ENCODE measurements around the gene PIGA. TPM values are rescaled to one million over a fixed set of nuclear protein-coding genes. Genes with fewer than 3 reads are reported as not detected.
"Not testable (repeated sequence)": the region's sequence is repeated elsewhere in the genome, so short reads cannot be mapped to it uniquely, and the experiment has no call there.

Gene PIGA
- total and polyA plus RNA-seq, 3 experiments from 2014 or later: 5.6 to 23.8 (median 21.7) TPM

- Histone ChIP-seq H3K4me1 (ENCODE audit: insufficient read depth, low read length) (no peaks in the 10 kb centered on the region), H3K27me3 (ENCODE audit: insufficient read depth, low read length, poor library complexity, severe bottlenecking) (no peaks in the 10 kb centered on the region), H3K36me3 (ENCODE audit: insufficient read depth, low read length) (peaks cover 1% of the 10 kb centered on the region), H3K27ac (ENCODE audit: low read depth, low read length) (no peak overlapping the region), H3K4me3 (ENCODE audit: low read length) (no peak overlapping the region), H3K9me3 (ENCODE audit: low read length) (no peaks in the 10 kb centered on the region)
- ChIA-PET POLR2A (no interaction called here), CTCF (no interaction called here)
- no peaks in the 10 kb centered on the region for H3K9me3 Mint-ChIP-seq
- peaks cover 0 to 43% (median 3%) of the 10 kb centered on the region in 3 donors for H3K36me3 Mint-ChIP-seq
- no peaks in the 10 kb centered on the region for H3K4me1 Mint-ChIP-seq
- H3K27me3 Mint-ChIP-seq: peaks cover 0 to 3% of the 10 kb centered on the region in 2 donors
- DNase-seq: no peak
- no peak overlapping the region for H3K4me3 Mint-ChIP-seq
- no peak overlapping the region for H3K27ac Mint-ChIP-seq
Observed at GRCh38 chrX:15319075-15319474, 16.2 kb downstream of the PIGA start.

DNA sequence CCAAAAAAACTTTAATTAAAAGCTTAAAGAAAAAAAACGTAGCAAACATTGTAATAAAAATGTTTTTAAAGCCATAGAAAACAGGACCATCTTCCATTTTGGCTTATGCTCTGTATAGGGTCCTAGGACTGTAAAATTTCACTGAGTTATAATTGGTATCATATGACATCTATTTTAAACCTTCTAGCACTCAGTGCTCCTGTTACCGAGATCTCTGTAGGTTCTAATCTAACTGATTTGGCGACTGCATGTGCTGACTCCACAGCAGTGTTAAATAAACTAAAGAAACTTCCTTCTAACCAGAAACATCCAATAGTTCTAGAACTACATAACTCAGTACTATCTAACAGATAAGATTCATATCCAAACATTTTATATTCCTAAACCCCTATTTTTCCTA lies 19.8 kb downstream of the PIGA start, which contains the start of gene ASB11:
ASB11 (minus strand) TSS at position 132 of the 400 bp plus-strand sequence; CDS start at position 97, 35 bp downstream.
- Mint-ChIP-seq H3K27me3 (peaks cover 0 to 6% of the 10 kb centered on the region in 2 donors), H3K27ac (no peak within 1 kb of the TSS), H3K9me3 (no peaks in the 10 kb centered on the region), H3K36me3 (peaks cover 0 to 11% (median 1%) of the 10 kb centered on the region in 3 donors), H3K4me1 (no peaks in the 10 kb centered on the region), H3K4me3 (no peak within 1 kb of the TSS)
- H3K27ac ChIP-seq (ENCODE audit: low read depth, low read length): no peak within 1 kb of the TSS
- H3K4me1 ChIP-seq (ENCODE audit: insufficient read depth, low read length): no peaks in the 10 kb centered on the region
- DNase-seq: no peak
- no peaks in the 10 kb centered on the region for H3K27me3 ChIP-seq (ENCODE audit: insufficient read depth, low read length, poor library complexity, severe bottlenecking)
- CTCF ChIA-PET: no interaction called here
- no peaks in the 10 kb centered on the region for H3K36me3 ChIP-seq (ENCODE audit: insufficient read depth, low read length)
- H3K9me3 ChIP-seq (ENCODE audit: low read length): no peaks in the 10 kb centered on the region
- H3K4me3 ChIP-seq (ENCODE audit: low read length): no peak within 1 kb of the TSS
- POLR2A ChIA-PET: no interaction called here

DNA sequence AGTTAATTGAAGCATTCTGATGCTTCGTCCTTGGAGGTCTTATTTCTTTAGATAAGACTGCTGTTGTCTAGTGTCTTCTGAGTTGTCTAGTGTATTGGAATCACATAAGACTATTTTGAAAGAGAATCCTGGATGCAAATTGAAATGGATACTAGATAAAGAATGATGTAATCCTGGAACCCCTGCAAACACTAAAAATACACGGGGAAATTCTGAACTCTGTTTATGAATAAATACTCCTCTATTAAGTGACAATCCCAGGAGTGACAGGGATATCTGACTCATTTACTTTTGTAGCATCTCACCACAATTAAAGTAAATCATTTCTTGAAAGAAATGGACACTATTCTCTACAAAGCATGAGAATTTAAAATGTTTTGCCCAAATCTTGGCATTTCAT lies 20.9 kb downstream of the PIGA start:
- Histone ChIP-seq H3K4me3 (ENCODE audit: low read length) (no peak overlapping the region), H3K4me1 (ENCODE audit: insufficient read depth, low read length) (no peaks in the 10 kb centered on the region), H3K36me3 (ENCODE audit: insufficient read depth, low read length) (no peaks in the 10 kb centered on the region), H3K27ac (ENCODE audit: low read depth, low read length) (no peak overlapping the region), H3K9me3 (ENCODE audit: low read length) (no peaks in the 10 kb centered on the region), H3K27me3 (ENCODE audit: insufficient read depth, low read length, poor library complexity, severe bottlenecking) (no peaks in the 10 kb centered on the region)
- H3K4me3 Mint-ChIP-seq: no peak overlapping the region
- no peaks in the 10 kb centered on the region for H3K4me1 Mint-ChIP-seq
- no peak overlapping the region for H3K27ac Mint-ChIP-seq
- ChIA-PET POLR2A (no interaction called here), CTCF (no interaction called here)
- H3K9me3 Mint-ChIP-seq: no peaks in the 10 kb centered on the region
- no peak for DNase-seq
- peaks cover 0 to 7% (median 1%) of the 10 kb centered on the region in 3 donors for H3K36me3 Mint-ChIP-seq
- H3K27me3 Mint-ChIP-seq: peaks cover 0 to 3% of the 10 kb centered on the region in 2 donors

DNA sequence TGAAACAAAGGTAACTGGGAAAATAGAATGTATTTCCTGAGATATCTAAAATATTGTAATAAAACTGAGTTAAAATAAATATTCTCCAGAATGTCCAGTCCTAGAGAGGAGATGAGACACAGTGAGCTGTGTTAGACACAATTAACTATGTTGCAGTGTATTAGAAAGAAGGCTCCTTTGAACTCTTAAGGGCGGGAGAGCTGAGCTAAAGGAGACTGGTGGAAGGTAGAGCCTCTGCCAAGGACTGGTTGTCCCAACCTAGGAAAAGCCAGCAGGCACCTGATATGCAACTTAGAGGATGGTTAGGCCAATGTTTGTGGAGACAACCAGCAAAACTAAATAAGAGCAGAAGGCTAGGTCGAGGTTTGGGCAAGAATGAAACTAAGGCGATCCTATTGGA lies 24.2 kb downstream of the PIGA start:
- Mint-ChIP-seq H3K27me3 (peaks cover under 1 to 3% of the 10 kb centered on the region in 2 donors), H3K4me3 (no peak overlapping the region), H3K4me1 (no peaks in the 10 kb centered on the region), H3K27ac (no peak overlapping the region), H3K36me3 (no peaks in the 10 kb centered on the region), H3K9me3 (no peaks in the 10 kb centered on the region)
- Histone ChIP-seq H3K4me1 (ENCODE audit: insufficient read depth, low read length) (no peaks in the 10 kb centered on the region), H3K4me3 (ENCODE audit: low read length) (no peak overlapping the region), H3K36me3 (ENCODE audit: insufficient read depth, low read length) (no peaks in the 10 kb centered on the region), H3K9me3 (ENCODE audit: low read length) (no peaks in the 10 kb centered on the region), H3K27ac (ENCODE audit: low read depth, low read length) (no peak overlapping the region), H3K27me3 (ENCODE audit: insufficient read depth, low read length, poor library complexity, severe bottlenecking) (no peaks in the 10 kb centered on the region)
- ChIA-PET CTCF (interaction anchor here (1.0 kb wide), 1 partner anchor 15 kb away, joined by 3 read pairs; no protein-coding TSS in a partner anchor), POLR2A (no interaction called here)
- DNase-seq: no peak

DNA sequence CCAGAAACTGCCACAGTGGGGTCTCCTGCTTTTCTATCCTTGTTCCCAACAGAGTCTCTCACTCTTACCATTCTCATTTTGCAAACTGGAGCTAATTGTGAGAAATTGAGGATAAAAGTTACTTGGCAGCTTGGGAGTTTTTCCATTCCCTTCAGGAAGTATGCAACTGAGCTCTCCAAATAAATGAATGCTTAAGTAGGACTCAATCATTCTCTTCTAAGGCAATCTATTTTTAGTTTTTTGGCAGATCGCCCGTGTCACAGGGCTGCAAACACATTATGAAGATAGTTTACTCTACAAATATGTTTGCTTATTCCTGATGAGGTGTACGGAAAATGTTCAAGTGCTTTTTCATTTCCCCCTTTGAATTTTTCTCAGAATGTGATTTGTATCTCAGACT lies 25.2 kb downstream of the PIGA start:
- Mint-ChIP-seq H3K36me3 (no peaks in the 10 kb centered on the region), H3K9me3 (no peaks in the 10 kb centered on the region), H3K27me3 (peaks cover 4 to 8% of the 10 kb centered on the region in 2 donors), H3K27ac (no peak overlapping the region), H3K4me3 (no peak overlapping the region), H3K4me1 (no peaks in the 10 kb centered on the region)
- POLR2A ChIA-PET: no interaction called here
- no peaks in the 10 kb centered on the region for H3K36me3 ChIP-seq (ENCODE audit: insufficient read depth, low read length)
- no peaks in the 10 kb centered on the region for H3K9me3 ChIP-seq (ENCODE audit: low read length)
- no peaks in the 10 kb centered on the region for H3K27me3 ChIP-seq (ENCODE audit: insufficient read depth, low read length, poor library complexity, severe bottlenecking)
- CTCF ChIA-PET: interaction anchor here (1.6 kb wide), 1 partner anchor 10 kb away, joined by 3 read pairs; no protein-coding TSS in a partner anchor
- DNase-seq: no peak
- no peak overlapping the region for H3K4me3 ChIP-seq (ENCODE audit: low read length)
- H3K27ac ChIP-seq (ENCODE audit: low read depth, low read length): no peak overlapping the region
- H3K4me1 ChIP-seq (ENCODE audit: insufficient read depth, low read length): no peaks in the 10 kb centered on the region

GRCh38 chrX:15305899-15306298 lies 29.4 kb downstream of the PIGA start:
- H3K4me3 ChIP-seq (ENCODE audit: low read length); H3K27me3 Mint-ChIP-seq; H3K27ac Mint-ChIP-seq; H3K9me3 ChIP-seq (ENCODE audit: low read length); H3K4me1 Mint-ChIP-seq; H3K27ac ChIP-seq (ENCODE audit: low read depth, low read length); H3K36me3 Mint-ChIP-seq; H3K27me3 ChIP-seq (ENCODE audit: insufficient read depth, low read length, poor library complexity, severe bottlenecking); CTCF ChIA-PET; H3K9me3 Mint-ChIP-seq; H3K36me3 ChIP-seq (ENCODE audit: insufficient read depth, low read length); H3K4me1 ChIP-seq (ENCODE audit: insufficient read depth, low read length); DNase-seq; H3K4me3 Mint-ChIP-seq; POLR2A ChIA-PET: not testable (repeated sequence)

DNA sequence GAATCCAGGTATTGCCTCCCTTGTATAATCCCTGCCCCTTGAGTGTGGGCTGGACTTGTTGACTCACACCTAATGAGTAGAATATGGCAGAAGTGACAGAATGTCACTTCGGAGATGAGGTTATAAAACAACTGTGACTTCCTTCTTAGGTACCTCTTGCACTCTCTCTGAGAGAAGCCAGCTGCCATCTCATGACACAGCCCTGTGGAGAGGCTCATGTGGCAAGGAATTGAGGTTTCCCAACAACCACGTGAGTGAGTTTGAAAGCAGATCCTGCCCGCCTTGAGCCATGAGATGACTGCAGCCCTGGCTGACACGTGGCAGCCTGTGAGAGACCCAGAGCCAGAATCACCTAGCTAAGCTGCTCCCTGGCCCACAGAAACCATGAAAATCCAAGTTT lies 33.4 kb downstream of the PIGA start:
- Histone ChIP-seq H3K9me3 (ENCODE audit: low read length) (no peaks in the 10 kb centered on the region), H3K4me3 (ENCODE audit: low read length) (no peak overlapping the region), H3K4me1 (ENCODE audit: insufficient read depth, low read length) (no peaks in the 10 kb centered on the region), H3K27ac (ENCODE audit: low read depth, low read length) (no peak overlapping the region), H3K27me3 (ENCODE audit: insufficient read depth, low read length, poor library complexity, severe bottlenecking) (no peaks in the 10 kb centered on the region), H3K36me3 (ENCODE audit: insufficient read depth, low read length) (no peaks in the 10 kb centered on the region)
- Mint-ChIP-seq H3K4me3 (no peak overlapping the region), H3K4me1 (peaks cover 0 to 5% (median 5%) of the 10 kb centered on the region in 3 donors), H3K27me3 (peaks cover 4 to 10% of the 10 kb centered on the region in 2 donors), H3K9me3 (no peaks in the 10 kb centered on the region), H3K27ac (peak overlapping the region in 1 of 8 donors; percentile 21), H3K36me3 (no peaks in the 10 kb centered on the region)
- ChIA-PET CTCF (no interaction called here), POLR2A (no interaction called here)
- DNase-seq: no peak

GRCh38 chrX:15299941-15300851 lies 35.1 kb downstream of the PIGA start:
- no peak overlapping the region for H3K27ac ChIP-seq (ENCODE audit: low read depth, low read length)
- Mint-ChIP-seq H3K4me1 (peaks cover 0 to 5% (median 5%) of the 10 kb centered on the region in 3 donors), H3K27me3 (peaks cover 0 to 8% of the 10 kb centered on the region in 2 donors), H3K4me3 (no peak overlapping the region), H3K36me3 (no peaks in the 10 kb centered on the region), H3K9me3 (no peaks in the 10 kb centered on the region), H3K27ac (no peak overlapping the region)
- H3K4me3 ChIP-seq (ENCODE audit: low read length): no peak overlapping the region
- no peaks in the 10 kb centered on the region for H3K9me3 ChIP-seq (ENCODE audit: low read length)
- no peaks in the 10 kb centered on the region for H3K27me3 ChIP-seq (ENCODE audit: insufficient read depth, low read length, poor library complexity, severe bottlenecking)
- ChIA-PET CTCF (interaction anchor here (1.0 kb wide), 1 partner anchor 9 kb away, joined by 3 read pairs; no protein-coding TSS in a partner anchor), POLR2A (no interaction called here)
- H3K4me1 ChIP-seq (ENCODE audit: insufficient read depth, low read length): no peaks in the 10 kb centered on the region
- no peaks in the 10 kb centered on the region for H3K36me3 ChIP-seq (ENCODE audit: insufficient read depth, low read length)
- no peak for DNase-seq
